ENCODE measurements around the gene CSPG4.
A peak's percentile ranks its signal among the peaks of the same experiment; 100 is the strongest.

Gene CSPG4

DNA sequence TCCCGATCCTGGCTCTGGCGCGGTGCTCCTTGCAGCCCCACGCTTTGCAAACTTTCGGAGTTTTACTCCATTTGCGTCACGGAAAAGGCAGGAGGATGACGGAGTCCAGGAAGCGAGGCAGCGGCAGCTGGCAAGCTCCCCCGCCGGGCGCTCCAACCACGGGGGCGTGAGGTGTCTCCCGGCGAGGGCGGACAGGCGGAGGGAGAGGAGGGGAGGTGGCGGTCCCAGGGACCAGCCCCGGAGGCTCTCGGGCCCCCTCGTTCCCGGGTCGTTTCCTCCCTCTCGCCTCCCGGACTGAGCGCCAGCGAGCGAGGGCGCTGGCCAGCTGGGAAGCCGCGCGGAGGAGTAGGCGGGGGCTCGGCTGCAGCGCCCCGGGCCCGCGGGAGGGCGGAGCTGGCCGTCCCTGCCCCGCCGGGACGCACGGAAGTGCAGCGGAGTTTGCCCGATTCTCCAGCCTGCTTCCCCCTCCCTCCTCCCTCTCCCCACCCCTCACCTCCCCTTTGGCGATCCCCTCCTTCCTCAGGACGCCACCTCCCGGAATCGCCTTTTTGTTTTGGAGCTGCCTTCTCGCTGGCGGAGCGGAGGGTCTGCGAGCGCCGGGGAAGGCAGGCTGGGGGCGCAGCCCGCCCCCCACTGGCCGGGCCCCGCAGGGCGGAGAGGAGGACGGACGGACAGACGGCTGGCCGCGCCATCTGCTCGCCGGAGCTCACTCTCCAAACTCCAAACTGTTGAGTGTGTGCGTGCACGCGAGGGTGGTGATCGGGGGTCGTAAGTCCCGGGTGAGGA lies 65.1 kb downstream of the CSPG4 start, which contains the start of gene SNX33:
SNX33 (plus strand) TSS at position 543 of the 786 bp plus-strand sequence. CDS start 1,191 bp downstream, outside the sequence.
- Histone ChIP-seq H3K4me1 (ENCODE audit: control insufficient read depth in 1 of 2, insufficient read depth in 1 of 2, low read depth in 1 of 2, low read length in 1 of 2) (peaks cover 16 to 17% of the 10 kb centered on the region in 2 experiments), H3K4me3 (ENCODE audit: low read depth in 1 of 2, low read length in 1 of 2) (peak within 1 kb of the TSS; percentile 74 to 93)

DNA sequence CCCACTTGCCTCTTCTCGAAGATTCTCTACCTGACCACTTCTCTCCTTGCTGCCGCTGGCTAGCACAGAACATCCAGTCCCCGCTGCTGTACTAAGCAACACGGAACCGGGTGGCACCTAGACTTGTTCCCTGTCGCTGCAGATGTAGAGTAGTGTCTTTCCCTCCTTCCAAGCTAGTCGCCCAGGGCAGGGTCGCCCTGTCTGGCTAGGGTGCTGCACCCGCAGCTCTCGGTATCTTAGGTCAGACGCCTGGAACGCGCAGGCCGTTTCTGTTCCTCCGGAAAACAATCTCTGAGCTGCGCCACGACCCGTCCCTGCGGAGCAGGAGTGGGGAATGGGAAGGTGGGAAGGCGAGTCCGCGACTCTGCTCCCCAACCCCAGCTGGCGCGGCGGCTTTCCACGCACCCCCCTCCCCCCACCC lies 65.7 kb downstream of the CSPG4 start:
- TF ChIP-seq, protein P1, sequence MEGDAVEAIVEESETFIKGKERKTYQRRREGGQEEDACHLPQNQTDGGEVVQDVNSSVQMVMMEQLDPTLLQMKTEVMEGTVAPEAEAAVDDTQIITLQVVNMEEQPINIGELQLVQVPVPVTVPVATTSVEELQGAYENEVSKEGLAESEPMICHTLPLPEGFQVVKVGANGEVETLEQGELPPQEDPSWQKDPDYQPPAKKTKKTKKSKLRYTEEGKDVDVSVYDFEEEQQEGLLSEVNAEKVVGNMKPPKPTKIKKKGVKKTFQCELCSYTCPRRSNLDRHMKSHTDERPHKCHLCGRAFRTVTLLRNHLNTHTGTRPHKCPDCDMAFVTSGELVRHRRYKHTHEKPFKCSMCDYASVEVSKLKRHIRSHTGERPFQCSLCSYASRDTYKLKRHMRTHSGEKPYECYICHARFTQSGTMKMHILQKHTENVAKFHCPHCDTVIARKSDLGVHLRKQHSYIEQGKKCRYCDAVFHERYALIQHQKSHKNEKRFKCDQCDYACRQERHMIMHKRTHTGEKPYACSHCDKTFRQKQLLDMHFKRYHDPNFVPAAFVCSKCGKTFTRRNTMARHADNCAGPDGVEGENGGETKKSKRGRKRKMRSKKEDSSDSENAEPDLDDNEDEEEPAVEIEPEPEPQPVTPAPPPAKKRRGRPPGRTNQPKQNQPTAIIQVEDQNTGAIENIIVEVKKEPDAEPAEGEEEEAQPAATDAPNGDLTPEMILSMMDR (IDR thresholded peaks at IDR 0.05) = no peak
- Histone ChIP-seq H3K27me3 (peaks cover 57% of the 10 kb centered on the region), H3K4me1 (ENCODE audit: control insufficient read depth in 1 of 2, insufficient read depth in 1 of 2, low read depth in 1 of 2, low read length in 1 of 2) (peaks cover 16 to 17% of the 10 kb centered on the region in 2 experiments), H3K4me3 (ENCODE audit: low read depth in 1 of 2, low read length in 1 of 2) (peak overlapping the region; percentile 74 to 93), H3K36me3 (no peaks in the 10 kb centered on the region), H3K27ac (no peak overlapping the region), H3K9me3 (no peaks in the 10 kb centered on the region)

More for the DNA sequence above, 65.1 kb downstream of the CSPG4 start, which contains the start of gene SNX33:
- no peaks in the 10 kb centered on the region for H3K9me3 ChIP-seq
- TF ChIP-seq, protein P1 (IDR thresholded peaks at IDR 0.05) = peak; percentile 12
- H3K27ac ChIP-seq = peak within 1 kb of the TSS; percentile 13
- peaks cover 57% of the 10 kb centered on the region for H3K27me3 ChIP-seq
- no peaks in the 10 kb centered on the region for H3K36me3 ChIP-seq

GRCh38 chr15:75646112-75646943 lies 66.3 kb downstream of the CSPG4 start:
- TF ChIP-seq, protein P1 (IDR thresholded peaks at IDR 0.05) = no peak
- Histone ChIP-seq H3K36me3 (no peaks in the 10 kb centered on the region), H3K27me3 (peaks cover 57% of the 10 kb centered on the region), H3K27ac (no peak overlapping the region), H3K9me3 (no peaks in the 10 kb centered on the region), H3K4me3 (ENCODE audit: low read depth in 1 of 2, low read length in 1 of 2) (peak overlapping the region; percentile 74 to 93), H3K4me1 (ENCODE audit: control insufficient read depth in 1 of 2, insufficient read depth in 1 of 2, low read depth in 1 of 2, low read length in 1 of 2) (peaks cover 16 to 17% of the 10 kb centered on the region in 2 experiments)

DNA sequence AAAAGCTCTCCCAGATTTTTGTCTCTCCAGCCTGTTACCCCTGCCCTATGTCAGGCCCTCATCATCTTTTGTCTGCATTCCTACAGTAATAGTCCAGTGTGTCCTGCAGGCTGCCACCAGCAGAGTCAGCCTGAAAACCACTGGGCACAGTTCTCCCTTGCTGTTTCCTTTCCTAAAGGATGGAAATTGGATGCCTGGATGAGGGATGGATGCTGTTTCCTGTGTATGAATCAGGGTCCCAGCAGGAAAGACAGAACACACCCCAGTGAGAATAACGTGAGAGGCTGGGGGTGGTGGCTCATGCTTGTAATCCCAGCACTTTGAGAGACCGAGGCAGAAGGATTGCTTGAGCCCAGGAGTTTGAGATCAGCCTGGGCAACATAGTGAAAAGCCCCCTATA lies 68.3 kb downstream of the CSPG4 start:
- H3K4me1 ChIP-seq (ENCODE audit: control insufficient read depth in 1 of 2, insufficient read depth in 1 of 2, low read depth in 1 of 2, low read length in 1 of 2) = peaks cover 27 to 29% of the 10 kb centered on the region in 2 experiments

GRCh38 chr15:75641603-75642002 lies 71.0 kb downstream of the CSPG4 start:
- Histone ChIP-seq H3K4me1 (ENCODE audit: control insufficient read depth in 1 of 2, insufficient read depth in 1 of 2, low read depth in 1 of 2, low read length in 1 of 2) (peaks cover 28 to 29% of the 10 kb centered on the region in 2 experiments), H3K9me3 (no peaks in the 10 kb centered on the region), H3K36me3 (no peaks in the 10 kb centered on the region), H3K27ac (no peak overlapping the region), H3K27me3 (peaks cover 21% of the 10 kb centered on the region), H3K4me3 (ENCODE audit: low read depth in 1 of 2, low read length in 1 of 2) (no peak overlapping the region)
- TF ChIP-seq, protein P1 (IDR thresholded peaks at IDR 0.05) = no peak

More for the DNA sequence above, 68.3 kb downstream of the CSPG4 start:
- H3K27me3 ChIP-seq = peaks cover 49% of the 10 kb centered on the region
- TF ChIP-seq, protein P1 (IDR thresholded peaks at IDR 0.05) = no peak
- no peak overlapping the region for H3K4me3 ChIP-seq (ENCODE audit: low read depth in 1 of 2, low read length in 1 of 2)
- H3K36me3 ChIP-seq = no peaks in the 10 kb centered on the region
- H3K9me3 ChIP-seq = no peaks in the 10 kb centered on the region
- no peak overlapping the region for H3K27ac ChIP-seq
